Measurements from ENCODE around the gene MMP13. TPM values are rescaled to one million over a fixed set of nuclear protein-coding genes. Genes with fewer than 3 reads are reported as not detected.

MMP13 gene
- total RNA-seq, result 0.14 TPM in 1 of 2 replicates, not detected in the other

DNA sequence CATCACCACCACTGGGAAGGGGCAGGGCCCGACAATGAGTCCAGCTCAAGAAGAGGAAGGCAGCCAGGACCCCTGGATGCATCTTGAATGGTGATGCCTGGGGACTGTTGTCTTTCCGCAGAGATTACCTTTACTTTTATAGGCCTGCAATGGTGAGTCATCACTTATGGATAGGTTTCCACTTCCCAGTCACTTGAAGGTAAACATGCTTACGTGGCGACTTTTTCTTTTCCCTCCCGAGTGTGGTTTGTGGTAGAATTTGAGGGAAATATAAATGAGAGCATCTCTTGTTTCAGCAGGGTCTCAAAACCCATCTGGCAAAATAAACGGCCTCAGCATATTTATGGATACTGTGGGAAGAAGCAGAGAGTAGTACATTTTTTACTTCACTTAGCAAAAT is at the start of gene MMP13:
TSS of gene MMP13 (minus strand) at position 109 of the 400 bp plus-strand sequence. CDS start at position 82, 27 bp downstream.

Small RNA genes within 50 kb of the gene (small RNA-seq; reads per million reads assigned to genes)
- gene RNU7-159P (ENCODE audit: low replicate concordance), result not detected

Other genes with a start within 250 kb of the MMP13 start
- not detected in 2 replicates for gene MMP27, start 250.0 kb downstream of the MMP13 start, total RNA-seq
- gene MMP8, start 230.8 kb downstream of the MMP13 start, total RNA-seq, result 0.14 TPM in 1 of 2 replicates, not detected in the other
- 0.22 and 22.3 TPM in 2 replicates for gene MMP10, start 175.1 kb downstream of the MMP13 start, total RNA-seq
- 19.7 and 1,229 TPM in 2 replicates for gene MMP1, start 157.6 kb downstream of the MMP13 start, total RNA-seq
- 56.5 and 1,280 TPM in 2 replicates for gene MMP3, start 112.1 kb downstream of the MMP13 start, total RNA-seq
- gene MMP12, start 80.8 kb downstream of the MMP13 start, total RNA-seq, result 0.22 and 5.6 TPM in 2 replicates
- gene DCUN1D5, start 136.4 kb upstream of the MMP13 start, total RNA-seq, result 43.5 and 91.5 TPM in 2 replicates
- 31.4 and 32.4 TPM in 2 replicates for gene DYNC2H1, start 153.7 kb upstream of the MMP13 start, total RNA-seq